ENCODE data around the gene CAT. TPM values are rescaled to one million over a fixed set of nuclear protein-coding genes. Genes with fewer than 3 reads are reported as not detected.

Gene CAT
- total RNA-seq, 1 donor, result 614 TPM

DNA sequence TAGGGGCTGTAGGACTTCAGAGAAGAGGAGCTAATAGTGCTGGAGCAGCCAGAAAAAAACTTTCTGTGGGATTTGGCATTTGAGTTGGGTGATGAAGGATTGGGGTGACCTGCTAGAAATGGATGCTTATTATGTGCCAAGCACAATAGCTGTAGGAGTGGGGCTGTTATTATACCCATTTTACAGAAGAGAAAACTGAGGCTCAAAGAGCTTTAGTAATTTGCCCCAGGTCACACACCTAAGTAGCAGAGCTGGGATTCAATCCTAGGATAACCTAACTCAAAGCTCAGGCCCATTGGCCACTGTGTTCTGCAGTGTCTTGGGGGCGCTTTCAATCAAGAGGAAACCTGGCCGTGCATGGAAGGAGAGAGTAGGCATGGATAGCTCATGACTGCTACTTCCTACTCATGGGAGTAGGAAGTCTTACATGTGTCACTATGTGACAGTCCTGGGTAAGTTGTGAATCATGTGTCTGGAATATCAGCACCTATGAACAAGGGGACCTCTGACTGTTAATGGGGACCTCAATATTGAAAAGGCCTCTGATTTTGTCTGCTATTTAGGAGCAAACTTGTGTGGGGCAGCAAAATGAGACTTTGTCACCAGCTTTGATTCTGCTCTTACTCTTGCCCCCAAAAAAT, 81.0 kb downstream of the CAT start:
- DNase-seq (ENCODE audit: low read depth in 2 of 3, low spot score in 2 of 3), result no peak

DNA sequence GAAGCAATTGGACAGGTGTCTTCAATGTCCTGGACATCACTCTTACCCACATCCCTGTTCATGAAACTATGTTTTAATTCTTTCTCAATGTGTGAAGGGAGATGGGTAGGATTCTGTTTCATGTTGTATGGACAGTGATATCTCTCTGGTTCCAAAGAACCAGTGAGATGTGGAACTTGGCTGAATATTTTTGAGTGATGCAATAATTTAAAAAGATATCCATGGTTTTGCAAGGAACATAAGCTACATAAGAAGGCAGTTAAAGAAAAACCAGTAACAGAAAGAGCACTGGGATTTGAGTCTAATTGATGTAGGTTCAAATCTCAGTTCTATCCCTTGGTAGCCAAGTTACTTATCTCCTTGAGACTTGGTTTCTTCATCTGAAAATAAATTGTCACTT, 82.5 kb downstream of the CAT start:
- no peak for DNase-seq (ENCODE audit: low read depth in 2 of 3, low spot score in 2 of 3)

Small RNA genes lying within 50 kb of the gene (small RNA-seq; reads per million reads assigned to genes)
- gene AL035079.1, result not detected

Other genes starting within 250 kb of the CAT start
- 1.6 TPM for gene ABTB2, start 80.9 kb upstream of the CAT start, total RNA-seq
- not detected for gene ELF5, start 74.9 kb downstream of the CAT start, total RNA-seq
- gene EHF, start 182.2 kb downstream of the CAT start, total RNA-seq, result not detected